Kasumi-1 (cell line): ENCODE data around the gene LRRC2.

Experiments
- DNase-seq, 2 experiments: peaks; one replicate each; lab custom pipeline; 2025; lab: John Stamatoyannopoulos, UW

LRRC2 gene

GRCh38 chr3:46478341-46478740 is 87.8 kb downstream of the LRRC2 start:
- no peak for DNase-seq

DNA sequence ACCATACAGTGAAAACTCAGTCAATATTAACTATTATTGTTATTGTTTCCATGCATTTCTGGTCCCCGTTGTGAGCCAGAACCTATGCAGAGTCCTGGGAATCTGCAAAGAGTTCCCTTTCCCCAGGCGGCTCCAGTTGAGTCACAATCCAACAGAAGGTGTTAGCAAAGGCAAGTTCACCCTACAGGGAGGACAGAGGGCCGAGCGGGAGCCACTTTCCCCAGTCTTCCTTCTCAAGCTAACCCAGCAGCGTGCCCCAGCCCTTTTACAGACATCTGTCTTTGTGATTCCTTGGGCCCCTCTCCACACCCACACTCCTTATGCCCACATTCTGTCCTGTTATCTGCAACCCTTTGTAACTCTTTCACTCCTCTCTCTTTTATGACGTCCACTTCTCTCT is 88.3 kb downstream of the LRRC2 start:
- DNase-seq = no peak

DNA sequence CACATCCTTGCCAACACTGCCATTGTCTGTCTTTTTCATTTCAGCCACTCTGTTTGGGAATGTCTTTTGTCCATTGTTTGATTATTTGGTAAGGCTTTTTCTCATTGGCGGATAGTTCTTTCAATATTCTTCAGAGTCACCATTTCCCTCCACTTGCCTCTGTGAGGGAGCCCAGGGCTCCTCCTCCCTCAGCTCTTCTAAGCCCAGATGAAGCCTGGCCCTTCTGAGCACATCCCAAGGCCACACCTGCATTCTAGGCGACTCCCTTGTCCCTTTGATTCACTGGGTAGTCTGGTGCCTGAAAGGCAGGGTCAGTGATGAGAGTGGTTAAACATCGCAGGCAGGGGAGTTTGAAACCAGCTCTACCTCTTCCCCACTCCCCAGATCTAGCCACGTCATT is 89.0 kb downstream of the LRRC2 start:
- no peak for DNase-seq

- DNase-seq = no peak
Measured at GRCh38 chr3:46472736-46473135, 93.4 kb downstream of the LRRC2 start.

DNA sequence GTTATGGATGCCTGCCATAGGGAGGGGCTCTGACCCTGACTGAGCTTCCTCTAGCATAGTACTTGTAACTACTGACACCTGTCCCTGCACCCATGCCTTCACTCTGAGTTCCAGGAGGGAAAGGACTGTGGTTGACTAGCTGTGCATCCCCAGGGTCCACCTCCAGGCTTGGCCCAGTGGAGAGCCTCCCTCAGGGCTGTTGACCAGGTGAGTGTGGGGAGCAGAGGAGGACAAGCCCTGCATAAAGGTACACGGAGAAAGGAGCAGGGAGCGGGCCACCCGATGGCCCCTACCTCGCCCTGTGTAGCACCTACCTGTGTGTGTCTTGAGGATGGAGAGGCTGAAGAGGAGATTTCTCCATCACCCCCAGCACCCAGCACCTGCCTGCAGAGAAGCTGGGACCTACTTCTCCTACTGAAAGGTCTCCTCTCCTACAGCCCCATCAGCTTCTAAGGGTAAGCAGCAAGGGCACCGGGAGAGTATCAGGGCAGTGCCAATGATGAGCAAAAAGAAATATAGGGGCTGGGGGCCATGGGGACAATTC is 94.7 kb downstream of the LRRC2 start:
- no peak for DNase-seq

DNA sequence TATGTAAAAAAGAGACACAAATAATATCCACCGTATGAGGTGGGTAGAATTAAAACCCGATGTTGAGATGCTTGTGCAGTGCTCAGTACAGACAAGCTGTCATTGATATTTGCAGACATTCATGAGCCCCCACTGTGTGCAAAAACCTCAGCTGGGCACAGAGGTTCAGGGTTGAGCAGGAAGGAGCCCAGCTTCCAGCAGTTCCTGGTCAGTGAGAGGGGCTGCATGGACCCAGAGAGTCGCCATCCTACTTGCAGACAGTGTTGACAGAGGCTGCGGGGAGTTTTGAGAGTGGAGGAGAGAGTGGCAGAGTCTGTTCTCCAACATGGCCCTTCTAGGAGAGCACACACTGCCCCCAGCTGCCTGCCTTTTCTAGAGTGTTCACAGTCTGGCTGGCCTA is 95.3 kb downstream of the LRRC2 start:
- no peak for DNase-seq

DNA sequence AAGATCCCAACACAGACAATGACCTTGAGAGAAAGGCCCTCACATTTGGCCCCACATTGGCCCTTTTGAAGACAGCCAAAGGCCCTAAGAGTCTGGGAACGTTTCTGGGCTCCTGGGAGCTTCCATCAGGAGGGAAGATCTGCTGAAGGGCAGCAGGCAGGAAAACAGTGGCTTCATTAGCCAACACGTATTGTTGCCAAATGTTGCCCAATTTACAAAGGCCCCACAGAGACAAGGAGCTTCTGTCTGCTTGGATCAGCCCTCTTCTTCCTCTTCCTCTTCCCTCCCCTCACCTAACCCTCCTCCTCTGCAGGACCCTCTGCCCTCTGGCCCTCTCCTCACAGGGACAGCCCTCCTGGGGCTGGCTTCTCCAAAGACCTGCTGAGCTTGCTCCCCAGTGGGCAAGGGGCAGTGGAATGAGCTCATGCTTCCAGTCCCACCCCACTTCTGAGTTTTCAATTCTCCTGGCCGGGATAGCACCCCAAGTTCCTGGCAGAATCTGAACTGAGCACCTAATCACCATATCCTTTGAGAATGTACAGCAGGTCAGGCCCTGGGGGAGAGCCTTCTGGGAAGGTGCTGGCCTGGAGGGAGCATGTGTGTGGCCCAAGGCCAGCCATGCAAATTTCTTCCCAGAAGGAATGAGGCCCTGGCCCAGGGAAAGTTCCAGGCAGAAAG is 96.3 kb downstream of the LRRC2 start:
- DNase-seq = no peak

- DNase-seq = no peak
Measured at GRCh38 chr3:46468753-46469600, 97.1 kb downstream of the LRRC2 start.

- DNase-seq = no peak
Measured at GRCh38 chr3:46467562-46467961, 98.5 kb downstream of the LRRC2 start.

DNA sequence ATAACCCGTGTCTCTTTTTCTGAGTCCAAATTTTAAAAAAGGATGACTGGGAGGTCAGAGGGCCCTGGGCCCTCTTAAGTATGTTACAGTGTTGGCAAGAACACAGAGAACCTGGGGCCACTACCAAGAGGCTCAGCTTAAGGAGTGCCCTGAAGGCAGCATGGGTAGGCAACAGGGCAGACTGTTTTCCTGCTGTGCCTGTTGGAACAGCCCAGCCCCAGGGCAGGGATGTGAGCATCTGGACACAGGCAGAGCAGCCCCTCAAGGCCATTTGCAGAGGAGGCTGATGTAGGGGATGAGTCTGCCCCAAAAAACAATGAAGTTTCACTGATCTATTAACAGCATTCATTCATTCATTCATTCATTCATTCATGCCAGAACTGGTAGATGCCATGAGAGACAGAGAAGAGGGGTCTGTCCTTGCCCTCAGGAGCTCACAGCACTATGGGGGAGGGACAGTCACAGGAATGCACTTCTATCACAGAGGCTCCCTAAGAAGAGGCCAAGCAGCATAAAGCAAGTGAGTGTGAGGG is 99.2 kb downstream of the LRRC2 start:
- no peak for DNase-seq

GRCh38 chr3:46466273-46466672 is 99.8 kb downstream of the LRRC2 start:
- no peak for DNase-seq
